ENCODE results near the gene CNPY4.

CNPY4 gene

DNA sequence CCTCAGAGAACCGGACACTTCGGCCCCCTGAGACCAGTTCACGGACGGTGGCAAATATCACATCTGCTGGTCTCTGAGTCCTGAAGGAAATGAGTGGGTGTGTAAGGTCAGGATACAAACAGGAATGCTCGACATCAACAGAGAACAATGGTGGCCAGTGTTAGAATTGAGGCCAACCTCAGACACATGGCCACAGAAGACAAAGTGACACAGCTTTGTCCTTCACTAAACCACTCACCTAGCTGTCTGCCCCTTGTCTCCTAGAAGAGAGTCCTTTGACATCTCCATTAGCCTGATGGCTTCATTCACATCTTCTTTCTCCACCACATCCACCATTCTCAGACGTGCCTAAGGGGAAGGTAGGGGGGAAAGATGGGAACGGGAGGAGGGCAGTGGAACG lies 26.4 kb upstream of the CNPY4 start:
- DNase-seq, result no peak

DNA sequence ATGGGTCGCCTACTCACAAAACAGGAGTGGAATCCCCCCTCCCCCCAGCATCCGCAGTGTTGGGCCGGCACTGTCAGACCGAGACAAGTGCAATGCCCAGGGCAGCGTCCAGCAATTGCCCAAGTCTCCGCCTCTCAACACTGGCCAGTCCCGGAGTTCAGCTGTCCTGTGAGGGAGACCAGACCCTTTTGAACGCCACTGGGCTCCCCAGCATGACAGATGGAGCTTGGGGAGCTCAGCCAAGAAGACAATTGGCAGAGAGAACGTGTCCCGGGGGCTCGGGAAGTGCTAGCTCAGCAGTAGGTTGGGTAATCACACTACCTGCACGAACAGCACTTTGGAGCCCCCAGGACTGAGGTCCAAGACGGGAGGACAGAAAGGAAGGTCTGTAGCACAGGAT lies 25.9 kb upstream of the CNPY4 start:
- DNase-seq, result no peak

DNA sequence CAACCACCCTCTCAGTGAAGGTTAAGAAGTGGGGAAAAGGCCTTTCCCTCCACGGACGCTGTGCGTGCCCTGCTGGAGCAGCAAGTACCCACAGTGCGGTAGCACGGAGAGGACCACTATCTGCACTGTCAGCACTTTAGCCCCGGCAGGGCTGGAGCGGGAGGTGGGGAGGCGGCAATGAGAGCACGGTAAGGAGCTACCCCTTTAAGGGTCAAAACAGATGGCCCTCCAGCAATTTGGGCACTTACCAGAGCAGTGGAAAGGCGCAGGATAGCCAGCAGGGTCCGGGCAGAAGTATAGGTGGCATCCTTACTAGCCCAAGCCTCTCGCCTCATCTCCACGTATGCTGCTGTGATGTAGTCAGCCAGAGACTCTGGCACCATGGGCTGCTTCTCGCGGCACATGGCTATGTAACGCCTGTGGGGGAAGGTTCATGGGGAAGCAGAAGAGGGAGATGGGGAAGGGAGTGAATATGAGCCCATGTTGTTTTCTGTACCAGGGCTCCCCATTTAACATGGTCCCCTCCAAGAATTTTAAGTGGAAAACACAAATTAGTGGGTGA lies 25.4 kb upstream of the CNPY4 start:
- no peak for DNase-seq

DNA sequence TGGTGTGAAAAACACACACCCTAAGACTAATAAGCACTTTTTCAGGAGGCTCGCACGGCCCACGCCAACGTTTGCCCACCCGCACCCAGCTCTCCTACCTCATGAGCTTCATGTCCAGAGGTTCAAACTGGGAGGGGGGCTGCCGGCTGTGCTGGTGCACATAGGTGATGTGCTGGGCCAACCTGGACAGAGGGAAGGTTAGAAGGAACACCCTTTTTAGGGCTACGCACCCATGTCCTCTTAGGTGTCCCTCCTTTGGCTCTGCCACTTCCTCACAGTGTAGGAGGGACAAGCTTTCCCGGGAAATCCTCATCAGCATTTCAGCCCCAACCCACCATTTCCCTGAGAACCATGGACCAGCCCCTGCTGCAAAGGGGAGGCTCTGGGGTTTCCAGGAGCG lies 24.1 kb upstream of the CNPY4 start:
- DNase-seq, result no peak

DNA sequence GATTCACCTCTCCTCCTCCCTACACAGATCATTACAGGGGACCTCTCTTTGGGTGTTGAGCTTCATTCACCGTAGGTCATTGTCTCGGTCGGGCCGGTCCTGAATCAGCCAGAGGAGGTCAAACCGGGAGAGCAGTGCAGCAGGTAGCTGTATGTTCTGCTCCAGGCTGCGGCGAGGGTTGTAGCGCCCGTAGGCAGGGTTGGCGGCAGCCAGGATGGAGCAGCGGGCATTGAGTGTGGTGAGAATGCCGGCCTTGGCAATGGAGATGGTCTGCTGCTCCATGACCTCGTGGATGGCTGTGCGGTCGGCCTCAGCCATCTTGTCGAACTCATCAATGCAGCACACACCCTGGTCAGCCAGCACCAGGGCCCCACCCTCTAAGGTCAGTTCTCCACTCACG lies 23.7 kb upstream of the CNPY4 start:
- no peak for DNase-seq

DNA sequence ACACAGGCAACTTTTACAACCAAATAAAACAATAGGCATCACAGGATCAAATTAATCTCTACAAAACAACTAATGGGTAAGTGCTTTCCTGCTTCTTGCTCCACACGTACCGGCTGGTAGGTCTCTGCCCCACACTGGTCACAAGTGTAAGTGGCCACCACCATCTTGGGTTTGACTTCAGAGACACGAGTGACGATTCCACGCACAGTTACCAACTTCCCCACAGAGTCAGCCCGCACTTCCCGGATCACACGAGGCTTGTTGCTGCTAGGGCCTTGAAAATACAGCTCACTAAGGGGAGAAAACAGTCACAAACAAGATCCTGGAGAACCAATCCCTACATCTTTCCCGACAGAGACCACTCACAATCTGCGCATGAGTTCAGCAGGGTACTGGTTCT lies 20.5 kb upstream of the CNPY4 start:
- DNase-seq, result no peak

DNA sequence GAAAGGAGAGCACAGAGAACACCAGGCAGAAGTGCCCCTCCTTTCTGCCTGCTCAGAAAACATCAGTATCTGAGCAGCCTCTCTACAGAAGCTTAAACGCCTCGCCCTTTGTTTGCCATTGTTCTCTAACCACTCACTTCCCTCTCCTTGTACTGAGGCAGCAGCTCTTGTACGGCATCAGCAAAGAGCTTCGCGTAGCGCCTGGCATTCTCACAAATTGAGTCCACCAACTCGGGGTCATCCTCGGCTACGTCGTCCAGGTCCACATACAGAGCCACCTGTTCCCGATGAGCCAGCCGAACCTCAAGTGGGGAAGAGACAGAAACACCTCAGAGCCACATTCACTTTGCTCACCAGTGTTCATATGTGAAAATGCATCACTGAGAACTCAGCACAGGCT lies 20.0 kb upstream of the CNPY4 start:
- no peak for DNase-seq

DNA sequence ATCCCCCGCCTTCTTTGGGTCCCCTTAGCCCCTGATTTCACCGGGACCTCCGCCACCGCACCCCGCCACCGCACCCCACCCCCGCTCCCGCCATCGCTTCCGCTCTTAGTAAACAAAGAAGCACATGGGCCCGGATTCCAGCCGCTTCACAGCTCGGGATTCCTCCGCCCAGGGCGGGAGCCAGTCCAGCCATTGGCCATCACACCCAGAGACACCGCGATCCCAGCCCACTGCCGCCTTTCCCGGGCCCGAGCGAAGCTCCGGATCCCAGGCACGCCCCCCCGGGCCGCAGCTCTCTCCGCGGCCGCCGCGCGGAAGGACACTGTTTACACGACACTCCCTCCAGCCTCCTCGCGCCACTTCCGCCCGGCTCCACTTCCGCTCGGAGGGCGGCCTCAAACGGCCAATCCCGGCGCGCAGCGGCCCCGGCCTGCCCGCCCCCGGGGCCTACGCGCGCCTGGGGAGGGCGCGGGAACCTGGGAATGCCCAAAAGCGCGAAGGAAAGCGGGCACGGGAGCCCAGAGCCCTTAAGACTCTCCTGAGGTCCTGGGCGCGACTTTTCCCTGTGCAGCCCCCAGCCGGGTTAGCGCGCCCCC lies 18.9 kb upstream of the CNPY4 start:
- DNase-seq, result peak; percentile 87

DNA sequence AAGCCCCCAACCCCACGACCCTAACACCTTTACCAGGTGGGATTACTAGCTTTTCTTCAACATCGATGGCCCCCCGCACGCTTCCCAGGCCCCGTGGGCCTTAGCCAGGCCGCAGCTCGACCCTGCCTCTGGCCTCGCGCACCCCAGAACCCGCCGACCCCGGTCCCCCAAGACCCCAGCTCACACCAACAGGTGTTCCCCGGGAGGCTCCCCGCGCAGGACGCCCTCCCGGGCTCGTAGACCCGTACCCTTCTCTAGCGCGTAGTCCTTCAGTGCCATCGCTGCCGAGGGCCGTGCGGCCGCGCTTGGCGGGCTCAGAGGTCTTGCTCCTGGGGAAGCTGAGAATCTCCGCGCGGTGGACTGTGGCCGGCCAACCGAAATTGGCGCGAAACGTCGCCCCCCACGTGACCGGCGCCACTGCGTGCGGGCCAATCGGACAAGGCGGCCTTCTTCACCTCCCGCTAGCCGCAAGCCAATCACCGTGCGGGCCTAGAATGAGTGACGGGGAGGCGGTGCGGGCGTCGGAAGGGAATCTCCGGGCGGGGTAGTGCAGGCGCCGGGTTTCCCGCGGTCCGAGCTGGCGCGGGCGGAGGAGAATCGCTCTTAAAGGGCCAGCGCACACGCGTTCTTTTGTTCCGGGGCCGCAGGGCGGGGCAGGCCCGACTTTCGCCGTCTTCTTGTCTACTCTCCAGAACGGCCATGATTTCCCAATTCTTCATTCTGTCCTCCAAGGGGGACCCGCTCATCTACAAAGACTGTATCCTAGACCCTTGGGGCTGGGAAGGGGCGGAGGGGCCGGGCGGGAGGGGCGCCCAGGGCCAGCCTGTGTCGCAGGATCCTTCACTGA lies 18.2 kb upstream of the CNPY4 start, which contains the start of the genes AP4M1 and MCM7:
AP4M1 (plus strand) TSS at position 628 of the 847 bp plus-strand sequence; CDS start at position 700, 72 bp downstream.
MCM7 (minus strand) TSS at position 382 of the 847 bp plus-strand sequence; CDS start at position 279, 103 bp downstream.
- DNase-seq, result peak; percentile 98

DNA sequence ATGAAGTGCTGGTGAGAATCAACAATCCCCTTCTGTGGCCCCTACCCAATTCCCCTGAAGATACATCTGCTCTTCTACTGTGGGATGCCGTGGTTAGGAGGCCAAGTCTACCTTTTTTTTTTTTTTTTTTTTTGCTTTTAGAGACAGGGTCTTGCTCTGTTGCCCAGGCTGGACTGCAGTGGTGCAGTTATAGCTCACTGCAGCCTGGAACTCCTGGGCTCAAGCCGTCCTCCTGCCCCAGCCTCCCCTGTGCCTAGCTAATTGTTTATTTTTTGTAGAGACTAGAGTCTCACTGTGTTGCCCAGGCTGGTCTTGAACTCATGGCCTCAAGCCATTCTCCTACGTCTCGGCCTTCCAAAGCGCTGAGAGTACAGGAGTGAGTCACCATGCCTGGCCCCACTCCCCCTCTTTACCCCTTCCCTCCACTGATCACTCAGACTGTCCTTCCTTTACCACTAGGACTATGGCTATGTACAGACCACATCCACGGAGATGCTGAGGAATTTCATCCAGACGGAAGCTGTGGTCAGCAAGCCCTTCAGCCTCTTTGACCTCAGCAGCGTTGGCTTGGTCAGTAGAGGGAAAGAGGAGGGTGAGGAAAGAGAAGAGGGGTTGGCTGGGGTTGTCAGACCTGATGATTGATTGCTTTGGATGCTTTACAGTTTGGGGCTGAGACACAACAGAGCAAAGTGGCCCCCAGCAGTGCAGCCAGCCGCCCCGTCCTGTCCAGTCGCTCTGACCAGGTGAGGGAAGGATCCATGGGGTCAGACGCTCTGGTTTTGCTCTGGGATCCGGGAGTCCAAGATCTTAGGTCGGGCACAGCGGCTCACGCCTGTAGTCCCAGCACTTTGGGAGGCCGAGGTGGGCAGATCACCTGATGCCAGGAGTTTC lies 16.2 kb upstream of the CNPY4 start:
- DNase-seq, result no peak

DNA sequence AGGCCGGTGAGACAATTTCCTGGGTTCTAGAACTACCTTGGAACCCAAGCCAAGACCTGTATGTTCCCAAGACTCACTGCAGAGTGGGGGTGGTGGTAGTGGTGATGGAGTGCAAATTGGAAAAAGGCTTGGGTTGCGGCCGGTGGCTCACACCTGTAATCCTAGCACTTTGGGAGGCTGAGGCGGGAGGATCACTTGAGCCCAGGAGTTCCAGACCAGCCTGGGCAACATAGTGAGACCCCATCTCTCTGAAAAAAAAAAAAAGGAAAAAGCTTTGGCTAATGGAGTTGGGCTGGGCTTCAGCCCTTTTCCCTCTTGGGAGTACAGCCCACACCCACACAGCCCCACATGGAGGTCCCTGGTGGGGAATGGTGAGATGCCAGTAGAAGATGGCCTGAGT lies 13.9 kb upstream of the CNPY4 start:
- no peak for DNase-seq

DNA sequence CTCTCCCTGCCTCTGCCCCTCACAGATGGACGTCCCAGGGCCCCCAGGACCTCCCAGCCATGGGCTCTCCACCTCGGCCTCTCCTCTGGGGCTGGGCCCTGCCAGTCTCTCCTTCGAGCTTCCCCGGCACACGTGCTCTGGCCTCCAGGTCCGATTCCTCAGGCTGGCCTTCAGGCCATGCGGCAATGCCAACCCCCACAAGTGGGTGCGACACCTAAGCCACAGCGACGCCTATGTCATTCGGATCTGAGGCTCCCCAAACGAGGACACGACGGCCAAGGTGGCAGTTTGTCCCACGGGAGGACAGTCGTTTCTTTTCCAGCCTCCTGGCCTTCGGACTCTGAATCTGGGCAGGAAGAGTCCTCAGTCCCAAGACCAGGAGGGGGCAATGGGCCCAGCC lies 12.8 kb upstream of the CNPY4 start:
- no peak for DNase-seq

DNA sequence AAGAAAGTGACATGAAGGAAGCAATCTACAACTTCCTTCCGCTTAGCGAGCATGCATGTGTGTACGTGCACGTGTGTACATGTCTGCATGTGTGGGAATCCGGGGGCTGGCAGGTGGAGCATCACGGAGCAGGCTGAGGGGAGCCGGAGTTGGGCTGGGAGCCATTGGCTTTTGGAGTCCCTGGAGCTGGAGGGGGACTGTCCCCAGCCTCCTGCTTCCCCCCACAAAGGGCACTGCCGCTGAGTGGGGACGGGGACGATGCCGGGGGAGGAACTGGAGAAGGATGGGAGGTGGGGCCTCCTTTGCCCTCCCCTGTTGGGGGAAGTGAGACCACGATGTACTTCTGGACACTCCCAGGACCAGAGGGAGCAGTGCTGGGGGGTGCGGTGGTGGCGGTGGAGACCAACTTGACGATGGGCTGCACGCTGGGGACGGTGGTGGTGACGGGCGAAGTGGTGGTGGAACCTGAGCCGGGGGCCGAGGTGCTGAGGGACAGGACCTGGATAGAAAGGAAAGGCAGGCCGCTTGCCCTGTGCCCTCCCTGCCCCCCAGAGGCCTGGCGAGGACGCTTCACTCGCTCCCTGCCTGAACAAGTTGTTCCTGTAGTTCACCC lies 12.2 kb upstream of the CNPY4 start:
- no peak for DNase-seq

DNA sequence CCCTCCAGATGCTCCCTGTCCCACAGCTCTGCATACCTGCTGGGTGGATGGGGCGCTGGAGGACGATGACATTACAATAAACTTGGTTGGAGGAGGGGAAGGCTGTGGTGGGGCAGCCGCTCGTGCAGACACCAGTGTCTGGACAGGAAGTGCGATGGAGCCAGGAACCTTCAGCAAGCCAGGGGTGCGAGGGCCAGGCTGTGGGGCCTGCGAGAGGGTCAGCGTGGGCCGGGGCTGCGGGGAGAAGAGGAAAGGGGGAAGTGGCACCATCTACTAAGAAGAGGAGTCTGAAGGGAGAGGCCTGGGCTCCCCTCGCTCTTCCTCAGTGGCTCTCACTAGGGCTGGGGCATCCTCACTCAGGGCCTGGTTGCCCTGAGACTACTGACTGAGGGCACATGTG lies 11.5 kb upstream of the CNPY4 start:
- DNase-seq, result no peak

DNA sequence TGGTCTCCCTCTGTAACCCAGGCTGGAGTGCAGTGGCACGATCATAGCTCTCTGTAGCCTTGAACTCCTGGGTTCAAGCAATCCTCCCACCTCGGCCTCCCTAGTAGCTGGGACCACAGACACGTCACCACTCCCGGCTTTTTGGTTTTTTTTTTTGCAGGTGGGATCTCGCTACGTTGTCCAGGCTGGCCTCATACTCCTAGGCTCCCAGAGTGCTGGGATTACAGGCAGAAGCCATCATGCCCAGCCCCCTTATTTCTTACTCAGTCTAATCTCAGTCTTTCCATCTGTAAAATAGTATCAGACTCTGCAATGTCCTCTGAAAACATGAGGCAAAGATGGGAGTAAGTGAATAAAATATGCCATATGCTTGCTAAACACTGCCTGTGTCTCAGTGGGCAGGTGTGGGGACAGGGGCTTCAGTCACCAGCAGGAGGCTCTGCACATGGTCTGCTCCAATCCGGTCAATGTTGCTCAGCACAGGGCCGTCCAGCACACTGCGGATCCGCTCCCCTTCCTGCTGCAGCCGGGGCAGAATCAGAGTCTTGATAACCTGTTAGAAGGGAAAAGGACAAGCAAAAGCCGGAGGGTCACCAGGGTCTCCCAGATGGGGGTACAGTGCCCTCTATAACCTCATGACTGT lies 9.8 kb upstream of the CNPY4 start:
- DNase-seq, result no peak

DNA sequence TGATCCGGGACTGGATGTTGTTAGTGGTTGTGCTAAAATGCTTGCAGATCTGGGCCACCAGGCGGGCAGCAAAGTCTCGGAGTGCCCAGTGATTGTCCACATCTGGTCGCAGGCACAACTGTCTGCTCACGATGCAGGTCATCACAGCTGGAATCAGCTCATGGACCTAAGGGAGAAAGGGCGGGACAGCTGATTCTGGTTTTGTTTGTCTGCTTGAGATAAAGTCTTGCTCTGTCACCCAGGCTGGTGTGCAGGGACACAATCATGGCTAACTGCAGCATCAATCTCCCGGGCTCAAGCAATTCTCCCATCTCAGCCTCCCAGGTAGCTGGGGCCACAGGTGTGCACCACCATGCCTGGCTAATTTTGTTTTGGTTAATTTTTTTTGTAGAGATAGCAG lies 8.3 kb upstream of the CNPY4 start:
- DNase-seq, result no peak

DNA sequence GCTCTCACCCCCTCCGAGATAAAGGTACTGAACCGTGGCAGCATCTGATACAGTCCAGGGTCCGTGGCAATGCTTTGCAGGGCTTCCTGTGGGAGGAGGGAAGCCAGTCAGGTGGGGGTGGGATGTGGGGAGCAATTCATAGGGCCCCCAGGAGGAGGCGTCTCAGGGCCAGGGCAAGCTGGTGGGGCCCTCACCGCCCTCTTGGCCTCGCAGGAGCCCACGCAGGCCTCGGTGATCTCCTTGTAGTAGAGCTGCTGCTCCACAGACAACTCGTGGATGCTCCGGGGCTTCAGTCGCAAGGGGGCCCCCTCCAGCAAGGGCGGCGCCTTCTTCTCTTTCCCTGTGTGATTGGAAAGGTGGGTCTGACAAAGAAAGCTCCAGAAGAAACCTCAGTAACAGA lies 7.5 kb upstream of the CNPY4 start:
- no peak for DNase-seq

DNA sequence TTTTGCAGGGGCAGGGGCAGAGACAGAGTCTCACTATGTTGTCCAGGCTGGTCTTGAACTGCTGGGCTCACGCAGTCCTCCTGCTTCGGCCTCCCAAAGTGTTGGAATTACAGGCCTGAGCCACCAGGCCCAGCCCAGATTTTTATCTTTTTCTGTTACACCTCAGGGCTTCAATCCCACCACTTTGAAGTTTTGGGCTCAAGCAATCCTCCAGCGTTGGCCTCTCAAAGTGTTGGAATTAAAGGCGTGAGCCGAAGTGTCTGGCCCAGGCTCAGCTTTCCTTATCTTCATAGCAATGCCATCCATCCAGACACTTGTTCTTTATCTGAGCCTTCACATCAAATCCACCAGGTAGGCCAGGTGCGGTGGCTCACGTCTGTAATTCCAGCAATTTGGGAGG lies 4.4 kb upstream of the CNPY4 start:
- no peak for DNase-seq

DNA sequence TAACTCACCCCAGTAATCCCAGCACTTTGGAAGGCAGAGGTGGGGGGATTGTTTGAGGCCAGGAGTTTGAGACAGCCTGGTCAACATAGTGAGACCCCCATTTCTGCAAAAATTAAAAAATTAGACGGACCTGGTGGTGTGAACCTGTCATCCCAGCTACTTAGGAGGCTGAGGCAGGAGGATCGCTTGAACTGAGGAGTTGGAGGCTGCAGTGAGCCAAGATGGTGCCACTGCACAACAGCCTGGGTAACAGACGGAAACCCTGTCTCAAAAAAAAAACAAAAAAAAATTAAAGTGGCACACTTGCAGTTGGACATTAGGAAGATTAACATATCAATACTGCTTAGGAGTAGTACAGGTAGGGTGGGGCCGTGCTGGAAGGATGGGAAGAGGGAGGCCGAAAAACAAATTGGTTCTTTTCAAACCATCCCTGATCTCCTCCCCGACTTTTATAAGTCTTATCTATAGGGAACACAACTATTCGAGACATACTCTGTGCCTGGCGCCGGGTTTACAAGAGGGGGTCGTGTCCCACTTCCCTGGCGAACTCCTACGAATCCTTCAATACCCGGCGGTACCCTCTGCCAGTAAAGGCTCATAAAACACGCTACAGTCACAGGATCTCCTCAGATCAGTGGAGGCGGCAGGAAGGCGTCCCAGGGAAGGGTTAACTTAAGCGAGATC lies 904 bp upstream of the CNPY4 start:
- DNase-seq, result no peak

DNA sequence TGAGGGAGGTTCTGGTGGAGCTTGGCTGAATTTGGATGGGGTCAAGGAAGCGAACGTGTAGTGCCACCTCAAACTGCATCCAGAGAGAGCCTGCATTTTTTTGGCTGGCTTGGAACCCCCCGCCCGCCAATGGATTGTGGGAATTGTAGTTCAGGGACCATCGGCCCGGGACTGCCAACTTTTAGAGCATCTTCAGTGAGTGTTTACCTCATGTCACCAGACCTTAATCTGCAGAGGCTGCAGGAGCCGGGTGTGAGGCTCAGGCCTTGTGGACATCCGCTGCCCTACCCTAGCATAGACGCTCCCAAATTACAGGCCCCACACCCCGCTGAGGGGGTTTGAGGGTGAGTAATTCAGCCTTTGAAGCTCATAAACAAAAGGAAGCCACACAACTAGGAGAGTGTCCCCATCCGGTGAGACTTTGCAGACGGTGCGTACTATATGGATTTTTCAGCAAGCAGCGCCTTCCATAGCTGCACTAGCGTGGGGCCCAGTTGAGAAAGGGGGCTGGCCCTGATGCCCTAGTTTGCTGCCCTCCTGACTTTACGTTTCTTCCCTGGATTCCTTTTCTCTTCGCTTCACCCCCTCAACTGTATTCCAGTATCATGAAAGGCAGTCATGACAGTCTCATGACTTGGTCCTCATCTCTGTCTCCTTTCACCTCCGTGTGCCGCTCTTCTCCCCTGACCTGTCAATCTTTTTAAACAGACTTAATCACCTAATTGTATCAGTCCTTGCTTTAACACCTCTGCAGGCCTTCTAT lies 717 bp downstream of the CNPY4 start:
- peak; percentile 76 for DNase-seq

DNA sequence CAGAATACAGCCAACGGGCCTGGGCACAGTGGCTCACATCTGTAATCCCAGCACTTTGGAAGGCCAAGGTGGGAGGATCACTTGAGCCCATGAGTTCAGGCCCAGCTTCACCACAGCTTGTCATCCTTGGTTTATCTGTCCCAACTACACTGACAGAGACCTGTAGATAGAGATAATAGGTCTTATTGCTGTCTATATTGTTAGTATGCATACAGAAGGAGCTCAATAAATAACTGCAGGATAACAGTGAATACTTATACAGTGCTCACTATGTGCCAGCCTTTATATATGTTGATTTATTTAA lies 1.3 kb downstream of the CNPY4 start:
- no peak for DNase-seq
